Pons (tissue), 1 donor: ENCODE results near the gene ITSN1.
A peak's percentile ranks its signal among the peaks of the same experiment; 100 is the strongest.

Experiments used
- DNase-seq: peaks from one replicate; pipeline ENCODE4 v3.0.0-alpha.2; 2016; ENCODE audit warnings: low spot score

Gene ITSN1

GRCh38 chr21:33932731-33933130 lies 290.4 kb downstream of the ITSN1 start:
- DNase-seq: no peak

- DNase-seq: no peak
These were observed 294.2 kb downstream of the ITSN1 start for GRCh38 chr21:33936301-33937038.

GRCh38 chr21:33937146-33937545 lies 294.8 kb downstream of the ITSN1 start:
- no peak for DNase-seq

- DNase-seq: no peak
These were observed 295.6 kb downstream of the ITSN1 start for GRCh38 chr21:33937931-33938339.

GRCh38 chr21:33938381-33938780 lies 296.1 kb downstream of the ITSN1 start:
- no peak for DNase-seq

- DNase-seq: no peak
These were observed 296.9 kb downstream of the ITSN1 start for GRCh38 chr21:33939226-33939625.

GRCh38 chr21:33940164-33940880 lies 298.0 kb downstream of the ITSN1 start:
- DNase-seq: no peak

GRCh38 chr21:33940881-33941245 lies 298.6 kb downstream of the ITSN1 start:
- no peak for DNase-seq

GRCh38 chr21:33942426-33942825 lies 300.1 kb downstream of the ITSN1 start:
- DNase-seq: no peak

- DNase-seq: no peak
These were observed 301.0 kb downstream of the ITSN1 start for GRCh38 chr21:33943293-33943692.

- no peak for DNase-seq
These were observed 302.0 kb downstream of the ITSN1 start for GRCh38 chr21:33944185-33944763.

GRCh38 chr21:33945652-33946270 lies 303.5 kb downstream of the ITSN1 start:
- DNase-seq: no peak

- DNase-seq: peak; percentile 69
These were observed 305.3 kb downstream of the ITSN1 start for GRCh38 chr21:33947451-33948095.

GRCh38 chr21:33948096-33948950 lies 306.0 kb downstream of the ITSN1 start:
- DNase-seq: peak; percentile 63

GRCh38 chr21:33948951-33949444 lies 306.7 kb downstream of the ITSN1 start:
- no peak for DNase-seq
